ENCODE results near the gene TMEM40.

- TF ChIP-seq POLR2A (IDR thresholded peaks at IDR 0.05; ENCODE audit: low read length): no peak
- TF ChIP-seq GATA1 (IDR thresholded peaks at IDR 0.05; ENCODE audit: low read depth, low read length): no peak
Observed at GRCh38 chr3:12777171-12777570, 18.1 kb upstream of the TMEM40 start.

All from erythroblast (primary cell).